GM21717 (cell line): Measurements from ENCODE around the gene ALDH3A2.
A peak's percentile ranks its signal among the peaks of the same experiment; 100 is the strongest.

Source experiments
- ATAC-seq: cut with Tn5 transposase; IDR thresholded peaks from one replicate; pipeline ENCODE4 v1.9.1; 2021; ENCODE audit warnings: mild to moderate bottlenecking, moderate library complexity; ENCODE audit not compliant: unreplicated experiment

The ALDH3A2 gene

GRCh38 chr17:19648475-19649273 is at the start of gene ALDH3A2:
ALDH3A2 (plus strand) TSS chr17:19648751; CDS start chr17:19648972, 221 bp downstream.
- peak; percentile 88 for ATAC-seq

GRCh38 chr17:19610311-19610710 is 38.2 kb upstream of the ALDH3A2 start:
- ATAC-seq, result no peak

- ATAC-seq, result no peak
These were observed 37.7 kb upstream of the ALDH3A2 start for GRCh38 chr17:19610879-19611278.

- ATAC-seq, result no peak
These were observed 34.6 kb upstream of the ALDH3A2 start for GRCh38 chr17:19613979-19614378.

- ATAC-seq, result no peak
These were observed 33.7 kb upstream of the ALDH3A2 start for GRCh38 chr17:19614900-19615299.

- ATAC-seq, result no peak
These were observed 30.5 kb upstream of the ALDH3A2 start for GRCh38 chr17:19618015-19618414.

GRCh38 chr17:19619705-19620325 is 28.7 kb upstream of the ALDH3A2 start:
- no peak for ATAC-seq

GRCh38 chr17:19621697-19622096 is 26.9 kb upstream of the ALDH3A2 start:
- ATAC-seq, result no peak

- ATAC-seq, result no peak
These were observed 22.5 kb upstream of the ALDH3A2 start for GRCh38 chr17:19626079-19626478.

GRCh38 chr17:19629449-19629848 is 19.1 kb upstream of the ALDH3A2 start:
- no peak for ATAC-seq

GRCh38 chr17:19630035-19630434 is 18.5 kb upstream of the ALDH3A2 start:
- ATAC-seq, result no peak

GRCh38 chr17:19630661-19631060 is 17.9 kb upstream of the ALDH3A2 start:
- no peak for ATAC-seq

- no peak for ATAC-seq
These were observed 16.6 kb upstream of the ALDH3A2 start for GRCh38 chr17:19631905-19632304.

GRCh38 chr17:19641687-19642372 is 6.7 kb upstream of the ALDH3A2 start:
- no peak for ATAC-seq

- no peak for ATAC-seq
These were observed 6.1 kb upstream of the ALDH3A2 start for GRCh38 chr17:19642373-19642893.

- no peak for ATAC-seq
These were observed 3.9 kb upstream of the ALDH3A2 start for GRCh38 chr17:19644493-19645210.

GRCh38 chr17:19645734-19646201 is 2.8 kb upstream of the ALDH3A2 start:
- no peak for ATAC-seq

- no peak for ATAC-seq
These were observed 1.5 kb upstream of the ALDH3A2 start for GRCh38 chr17:19646788-19647696.

GRCh38 chr17:19647697-19648474 is 665 bp upstream of the ALDH3A2 start:
- peak; percentile 15 for ATAC-seq
